GM12875 (cell line): ENCODE measurements around the gene OBSCN.

Experiments used
- H3K4me3 ChIP-seq: one replicate; pipeline ENCODE4 v1.5.1; 2011; ENCODE audit warnings: low read depth, low read length, control low read depth
- TF ChIP-seq, protein P1 (sequence below): IDR thresholded peaks from 2 replicates; pipeline ENCODE4 v1.5.1; 2011; ENCODE audit warnings: low read depth, mild to moderate bottlenecking, control low read depth, inconsistent platforms, low read length, moderate library complexity, borderline replicate concordance; ENCODE audit not compliant: insufficient read depth

OBSCN gene

GRCh38 chr1:228162286-228163006 is 45.4 kb upstream of the OBSCN start:
- TF ChIP-seq, protein P1, sequence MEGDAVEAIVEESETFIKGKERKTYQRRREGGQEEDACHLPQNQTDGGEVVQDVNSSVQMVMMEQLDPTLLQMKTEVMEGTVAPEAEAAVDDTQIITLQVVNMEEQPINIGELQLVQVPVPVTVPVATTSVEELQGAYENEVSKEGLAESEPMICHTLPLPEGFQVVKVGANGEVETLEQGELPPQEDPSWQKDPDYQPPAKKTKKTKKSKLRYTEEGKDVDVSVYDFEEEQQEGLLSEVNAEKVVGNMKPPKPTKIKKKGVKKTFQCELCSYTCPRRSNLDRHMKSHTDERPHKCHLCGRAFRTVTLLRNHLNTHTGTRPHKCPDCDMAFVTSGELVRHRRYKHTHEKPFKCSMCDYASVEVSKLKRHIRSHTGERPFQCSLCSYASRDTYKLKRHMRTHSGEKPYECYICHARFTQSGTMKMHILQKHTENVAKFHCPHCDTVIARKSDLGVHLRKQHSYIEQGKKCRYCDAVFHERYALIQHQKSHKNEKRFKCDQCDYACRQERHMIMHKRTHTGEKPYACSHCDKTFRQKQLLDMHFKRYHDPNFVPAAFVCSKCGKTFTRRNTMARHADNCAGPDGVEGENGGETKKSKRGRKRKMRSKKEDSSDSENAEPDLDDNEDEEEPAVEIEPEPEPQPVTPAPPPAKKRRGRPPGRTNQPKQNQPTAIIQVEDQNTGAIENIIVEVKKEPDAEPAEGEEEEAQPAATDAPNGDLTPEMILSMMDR = no peak
- H3K4me3 ChIP-seq = no peak overlapping the region

- TF ChIP-seq, protein P1 = no peak
- H3K4me3 ChIP-seq = no peak overlapping the region
Measured at GRCh38 chr1:228163007-228163753, 44.7 kb upstream of the OBSCN start.

DNA sequence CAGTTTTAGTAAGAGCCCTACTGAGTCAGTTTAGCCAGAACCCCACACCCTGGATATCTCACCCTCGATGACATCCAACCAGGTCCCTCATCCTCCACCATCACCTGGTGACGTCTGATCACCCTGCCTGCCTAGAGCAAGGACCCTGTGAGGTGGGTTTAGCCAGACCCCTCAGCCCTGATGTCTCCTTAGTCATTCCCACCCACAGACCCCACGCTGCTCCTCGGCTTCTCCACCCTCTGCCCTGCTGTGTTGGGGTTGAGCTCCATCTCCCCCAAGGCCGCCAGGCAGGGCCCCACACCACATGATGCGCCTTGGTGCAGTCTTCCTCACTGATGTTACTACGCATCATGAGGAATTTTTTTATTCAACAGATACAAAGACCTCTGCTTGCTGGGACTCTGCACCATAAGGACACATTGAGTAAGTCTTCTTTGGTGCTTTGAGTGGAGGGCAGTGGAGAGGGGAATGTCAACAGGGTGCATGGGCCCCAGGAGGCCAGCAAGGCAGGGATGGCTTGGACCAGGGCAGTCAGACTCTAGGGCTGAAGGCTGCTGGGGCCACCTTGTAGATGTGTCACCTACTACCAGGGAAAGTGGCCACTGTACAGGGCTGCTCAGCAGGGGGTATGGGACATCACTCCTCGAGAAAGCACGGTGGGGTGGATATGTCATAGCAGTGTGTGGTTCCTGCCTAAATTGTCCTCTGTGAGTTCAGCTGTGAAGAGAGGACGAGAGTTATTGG is 43.9 kb upstream of the OBSCN start:
- H3K4me3 ChIP-seq = no peak overlapping the region
- TF ChIP-seq, protein P1 = no peak

GRCh38 chr1:228164561-228165371 is 43.1 kb upstream of the OBSCN start:
- H3K4me3 ChIP-seq = peak overlapping the region; percentile 59
- TF ChIP-seq, protein P1 = no peak

DNA sequence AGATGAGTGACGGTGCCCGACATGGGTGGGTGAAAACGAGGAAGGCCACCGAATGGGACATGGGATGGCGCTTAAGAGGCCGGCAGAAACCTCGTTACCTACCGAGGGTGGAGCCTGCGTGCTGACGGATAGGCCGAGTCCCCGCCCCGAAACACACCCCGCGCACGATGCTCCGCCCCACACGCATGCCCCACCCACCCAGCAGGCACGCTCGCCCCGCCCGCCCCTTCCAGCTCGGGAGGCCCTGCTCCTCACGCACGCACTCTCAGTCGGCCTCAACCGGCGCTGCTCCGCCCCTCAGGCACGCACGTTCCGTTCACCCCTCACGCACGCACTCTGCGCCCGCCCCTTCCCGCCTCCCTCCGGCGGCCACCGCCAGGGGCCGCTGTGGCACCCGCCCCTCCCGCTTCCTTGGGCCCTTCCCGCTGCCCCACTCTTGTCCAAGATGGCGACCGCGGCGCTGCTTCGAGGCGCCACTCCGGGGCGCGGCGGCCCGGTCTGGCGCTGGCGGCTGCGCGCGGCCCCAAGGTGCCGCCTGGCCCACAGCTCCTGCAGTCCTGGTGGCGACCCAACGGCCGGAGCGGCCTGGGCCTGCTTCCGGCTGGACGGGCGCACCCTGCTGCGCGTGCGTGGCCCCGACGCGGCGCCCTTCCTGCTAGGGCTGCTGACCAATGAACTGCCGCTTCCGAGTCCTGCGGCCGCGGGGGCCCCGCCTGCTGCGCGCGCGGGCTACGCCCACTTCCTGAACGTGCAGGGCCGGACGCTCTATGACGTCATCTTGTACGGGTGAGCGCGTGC is 42.3 kb upstream of the OBSCN start, which contains the start of gene IBA57:
TSS of gene IBA57 (plus strand) at position 433 of the 798 bp plus-strand sequence. CDS start at position 446, 13 bp downstream.
- TF ChIP-seq, protein P1 = peak; percentile 98

DNA sequence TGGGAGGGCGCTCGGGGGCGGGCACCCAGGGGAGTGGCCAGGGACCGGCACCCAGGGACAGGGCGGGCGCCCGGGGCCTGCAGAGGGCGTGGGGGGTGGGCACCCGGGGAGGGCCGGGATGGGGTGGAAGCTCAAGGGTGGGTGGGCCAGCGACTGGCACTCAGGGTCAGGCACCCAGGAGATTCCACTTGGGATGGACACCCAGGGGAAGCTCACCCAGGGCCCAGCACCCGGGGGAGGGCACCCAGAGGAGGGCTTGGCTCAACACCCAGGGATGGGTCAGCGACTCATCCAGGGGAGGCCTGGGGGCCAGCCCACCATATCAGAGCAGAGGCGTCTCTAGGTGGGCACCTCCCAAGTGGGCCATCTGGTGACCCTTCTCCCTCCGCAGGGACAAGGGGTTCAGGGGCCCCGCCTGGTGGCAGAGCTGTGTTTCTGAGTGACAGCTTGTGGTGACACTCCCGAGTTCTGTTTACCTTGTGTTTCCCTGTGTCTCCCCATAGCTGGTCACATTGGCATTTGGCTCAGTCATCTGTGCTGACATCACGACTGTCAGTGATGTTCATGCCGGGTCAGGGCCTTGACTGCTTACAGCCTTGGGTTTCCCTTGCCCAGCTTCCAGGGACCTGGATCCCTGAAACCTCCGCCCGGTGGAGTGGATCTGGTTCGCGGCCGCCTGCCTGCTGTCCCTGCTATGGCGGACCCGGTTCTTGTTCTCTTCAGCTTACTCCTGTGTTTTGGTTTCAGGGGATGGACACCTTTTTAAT is 41.5 kb upstream of the OBSCN start:
- TF ChIP-seq, protein P1 = peak; percentile 52
- peak overlapping the region; percentile 71 for H3K4me3 ChIP-seq

More for the DNA sequence above, 42.3 kb upstream of the OBSCN start, which contains the start of gene IBA57:
- H3K4me3 ChIP-seq = peak within 1 kb of the TSS; percentile 71
